GM18907 (cell line): Measurements from ENCODE around the gene MALRD1.

Source experiments
- ATAC-seq: cut with Tn5 transposase; IDR thresholded peaks from one replicate; pipeline ENCODE4 v1.9.1; 2021; ENCODE audit warnings: mild to moderate bottlenecking, moderate library complexity; ENCODE audit not compliant: unreplicated experiment

Gene MALRD1

GRCh38 chr10:19048489-19048888 lies at the start of gene MALRD1:
TSS of gene MALRD1 (plus strand) at chr10:19048801. CDS start at chr10:19048939, 138 bp downstream.
- ATAC-seq, result no peak

DNA sequence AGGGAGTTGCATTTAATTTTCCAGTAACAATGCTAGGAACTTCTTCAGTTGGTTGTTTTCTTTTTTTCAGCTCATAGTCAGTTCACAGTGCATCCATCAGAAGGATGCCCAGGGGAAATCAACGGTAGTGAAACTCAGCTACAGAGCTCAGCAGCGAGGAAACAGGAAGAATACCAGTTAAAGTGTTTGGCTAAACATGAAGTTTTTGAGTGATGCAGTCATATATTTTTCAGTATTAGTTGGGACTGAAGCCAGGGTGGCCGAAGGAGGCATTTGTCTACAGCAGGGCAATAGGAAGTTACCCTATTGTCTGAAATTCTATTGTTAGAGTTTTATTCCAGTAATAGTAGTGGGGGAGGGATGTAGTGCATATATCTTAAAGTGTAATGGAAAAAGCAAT lies 45.3 kb upstream of the MALRD1 start:
- ATAC-seq, result no peak

DNA sequence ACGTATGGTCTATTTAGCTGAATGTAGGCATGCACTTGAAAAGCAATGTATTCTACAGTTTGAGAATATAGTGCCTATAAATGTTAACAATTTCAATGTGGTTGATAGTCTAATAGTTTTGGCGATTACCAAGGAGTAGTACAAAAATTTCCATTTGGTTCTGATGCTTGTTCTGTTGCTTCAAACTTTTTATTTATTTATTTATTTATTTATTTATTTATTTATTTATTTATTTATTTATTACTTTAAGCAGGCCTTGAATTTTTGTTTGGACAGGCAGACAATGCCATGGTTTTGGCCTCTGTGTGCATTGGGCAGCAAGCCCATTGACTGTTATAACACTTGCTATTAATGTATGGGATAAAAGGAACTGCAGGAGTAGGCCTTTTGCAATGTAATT lies 36.5 kb upstream of the MALRD1 start:
- no peak for ATAC-seq

DNA sequence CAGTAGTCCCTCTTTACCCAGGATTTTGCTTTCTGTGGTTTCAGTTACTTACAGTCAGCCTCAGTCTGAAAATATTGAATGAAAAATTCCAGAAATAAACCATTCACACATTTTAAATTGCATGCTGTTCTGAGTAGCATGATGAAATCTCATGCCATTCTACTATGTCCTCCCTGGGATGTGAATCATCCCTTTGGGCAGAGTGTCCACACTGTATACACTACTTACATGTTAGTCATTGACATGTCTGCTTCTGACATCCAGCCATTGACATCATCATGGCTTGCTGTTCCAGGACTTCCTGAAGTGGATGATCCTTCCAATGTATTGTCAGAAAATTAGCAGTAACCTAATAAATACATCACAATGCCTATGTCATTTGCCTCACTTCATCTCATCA lies 34.6 kb upstream of the MALRD1 start:
- no peak for ATAC-seq

- ATAC-seq, result no peak
Measured at GRCh38 chr10:19014498-19014897, 34.1 kb upstream of the MALRD1 start.

DNA sequence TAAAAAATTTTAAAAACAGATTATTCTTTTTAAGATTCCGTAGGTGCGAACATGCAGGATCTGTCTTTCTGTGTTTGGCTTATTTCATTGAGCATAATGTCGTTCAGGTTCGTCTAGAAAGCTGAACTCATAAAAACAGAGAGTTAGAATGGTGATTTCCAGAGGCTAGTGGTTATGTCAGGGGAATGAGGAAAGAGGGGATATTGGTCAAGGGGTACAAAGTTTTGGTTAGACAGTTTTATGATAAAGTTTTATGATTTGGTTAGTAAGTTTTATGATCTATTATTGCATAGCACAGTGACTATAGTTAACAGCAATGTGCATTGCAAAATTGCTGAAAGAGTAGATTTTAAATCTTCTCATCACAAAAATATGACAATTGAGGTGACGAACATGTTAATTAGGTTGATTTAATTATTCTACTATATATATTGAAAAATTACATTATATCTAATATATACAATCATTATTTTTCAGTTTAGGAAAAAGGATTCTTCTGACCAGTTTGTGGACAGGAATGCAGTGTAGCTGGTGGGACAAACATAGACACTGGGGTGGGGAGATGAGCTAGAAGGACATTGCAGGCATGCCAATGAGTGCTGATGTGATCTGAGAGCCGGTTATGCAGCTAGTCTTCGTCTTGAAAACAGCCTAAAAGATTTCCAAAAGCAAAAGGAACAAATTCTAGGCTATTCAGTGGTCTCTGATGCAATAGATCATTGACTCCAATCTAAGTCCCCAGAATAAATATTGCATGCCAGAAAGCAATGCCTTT lies 31.3 kb upstream of the MALRD1 start:
- ATAC-seq, result no peak

- ATAC-seq, result no peak
Measured at GRCh38 chr10:19021162-19021561, 27.4 kb upstream of the MALRD1 start.

DNA sequence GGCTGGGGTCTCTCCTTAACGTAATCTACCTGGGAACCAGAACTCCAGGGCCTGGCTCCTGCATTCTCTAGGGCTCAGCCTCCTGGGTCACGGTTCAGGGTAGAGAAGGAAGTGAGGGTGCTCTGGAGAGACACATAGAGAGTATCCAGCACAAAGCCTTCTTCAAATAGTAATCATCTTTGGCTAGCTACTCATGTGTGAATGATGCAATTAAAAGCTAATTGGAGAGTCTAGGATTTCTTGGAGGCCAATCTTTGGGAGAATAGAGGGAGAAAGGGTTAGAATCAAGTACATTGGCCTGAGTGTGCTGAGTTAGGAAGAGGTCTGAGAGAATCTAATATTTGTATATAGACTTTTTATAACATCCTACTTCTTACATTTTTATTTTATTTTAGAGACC lies 24.0 kb upstream of the MALRD1 start:
- no peak for ATAC-seq

GRCh38 chr10:19031763-19032162 lies 16.8 kb upstream of the MALRD1 start:
- ATAC-seq, result no peak

GRCh38 chr10:19033741-19034140 lies 14.9 kb upstream of the MALRD1 start:
- no peak for ATAC-seq

- no peak for ATAC-seq
Measured at GRCh38 chr10:19041171-19041570, 7.4 kb upstream of the MALRD1 start.

- ATAC-seq, result no peak
Measured at GRCh38 chr10:19043431-19043830, 5.2 kb upstream of the MALRD1 start.

GRCh38 chr10:19046679-19047078 lies 1.9 kb upstream of the MALRD1 start:
- no peak for ATAC-seq

DNA sequence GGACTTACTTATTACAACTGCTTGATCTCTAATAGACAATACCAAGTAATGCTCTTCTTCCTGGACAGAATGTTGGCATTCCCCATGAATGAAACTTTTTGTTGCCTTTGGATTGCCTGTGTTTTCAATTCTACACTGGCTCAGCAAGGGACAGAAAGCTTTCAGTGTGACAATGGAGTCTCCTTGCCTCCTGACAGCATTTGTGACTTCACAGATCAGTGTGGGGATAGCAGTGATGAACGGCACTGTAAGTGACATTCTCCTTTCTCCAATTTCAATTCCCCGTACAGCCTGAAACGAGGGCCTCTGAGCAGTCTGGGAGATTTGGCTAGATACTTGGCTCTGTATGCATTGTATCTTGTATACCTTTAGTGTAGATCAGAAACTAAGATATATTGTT lies 290 bp downstream of the MALRD1 start:
- no peak for ATAC-seq

DNA sequence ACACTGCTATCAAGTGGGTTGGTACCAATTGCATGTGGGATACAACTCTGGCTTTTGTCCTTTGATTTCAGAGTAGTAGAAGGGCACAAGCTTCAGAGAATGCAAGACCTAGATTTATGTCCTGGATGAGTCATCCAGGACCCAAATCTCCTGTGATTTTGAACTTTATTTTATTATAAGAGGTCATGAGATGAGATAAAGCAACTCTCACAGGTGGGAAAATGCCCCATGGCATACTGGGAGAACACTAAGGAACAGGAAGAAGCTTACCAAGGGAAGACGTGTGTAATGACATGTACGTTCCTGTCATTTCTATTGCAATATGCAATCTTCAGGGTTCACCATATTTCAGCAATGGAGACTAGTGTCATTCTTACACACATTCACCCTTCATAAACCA lies 966 bp downstream of the MALRD1 start:
- no peak for ATAC-seq

DNA sequence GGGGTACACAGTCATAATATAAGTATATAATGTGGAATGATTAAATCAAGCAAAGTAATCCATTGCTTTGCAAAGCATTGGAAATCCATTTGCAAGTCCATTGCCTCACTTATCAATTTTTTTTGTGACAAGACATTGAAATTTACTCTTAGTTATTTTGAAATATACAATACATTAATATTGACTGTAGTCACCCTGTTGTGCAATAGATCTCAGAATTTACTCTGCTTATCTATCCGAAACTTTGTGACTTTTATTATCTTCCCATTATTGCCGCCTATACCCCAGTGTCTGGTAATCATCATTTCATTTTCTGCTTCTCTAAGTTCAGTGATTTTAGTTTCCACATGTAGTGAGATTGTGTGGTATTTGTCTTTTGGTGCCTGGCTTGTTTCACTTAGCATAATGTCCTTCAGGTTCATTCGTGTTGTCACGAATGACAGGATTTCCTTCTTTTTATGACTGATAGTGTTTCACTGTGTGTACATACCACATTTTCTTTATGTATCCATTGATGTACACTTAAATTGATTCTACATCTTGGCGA lies 5.8 kb downstream of the MALRD1 start:
- ATAC-seq, result no peak

DNA sequence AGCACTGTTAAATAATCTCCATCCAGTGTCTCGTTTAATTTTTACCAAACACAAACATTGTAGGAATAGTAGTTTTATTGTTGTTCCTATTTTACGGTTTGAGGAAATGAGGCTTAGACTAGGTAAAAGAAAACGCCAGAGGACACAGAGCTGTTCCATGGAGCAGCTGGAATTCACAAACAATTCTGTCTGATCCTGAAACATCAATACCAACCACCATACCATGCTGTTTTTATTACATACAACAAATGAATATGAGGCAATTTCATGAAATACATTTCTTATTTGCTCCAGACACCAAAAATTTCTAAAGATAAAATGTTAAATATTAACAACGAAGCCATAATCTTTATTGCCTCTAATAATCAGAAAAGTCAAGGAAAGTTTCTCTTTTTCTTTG lies 9.4 kb downstream of the MALRD1 start:
- no peak for ATAC-seq

DNA sequence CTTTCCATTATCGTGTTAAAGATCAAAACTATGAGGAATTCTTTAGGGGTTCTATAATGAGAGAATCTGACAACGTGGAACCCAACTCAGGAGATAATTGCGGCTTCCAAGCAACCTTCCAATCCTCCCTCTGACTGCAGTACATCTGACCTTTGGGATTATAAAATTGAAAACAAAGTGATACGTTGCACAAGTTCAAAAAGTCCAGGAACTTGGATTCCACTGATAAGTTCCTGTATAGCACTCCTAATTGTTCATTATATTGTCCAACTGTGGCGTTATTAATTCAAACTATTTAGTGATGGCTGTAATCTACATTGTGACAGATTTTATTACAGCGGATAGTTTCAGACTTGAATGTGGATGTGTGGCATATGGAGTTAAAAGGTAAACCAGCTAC lies 15.4 kb downstream of the MALRD1 start:
- ATAC-seq, result no peak

- no peak for ATAC-seq
Measured at GRCh38 chr10:19071946-19072345, 23.3 kb downstream of the MALRD1 start.

DNA sequence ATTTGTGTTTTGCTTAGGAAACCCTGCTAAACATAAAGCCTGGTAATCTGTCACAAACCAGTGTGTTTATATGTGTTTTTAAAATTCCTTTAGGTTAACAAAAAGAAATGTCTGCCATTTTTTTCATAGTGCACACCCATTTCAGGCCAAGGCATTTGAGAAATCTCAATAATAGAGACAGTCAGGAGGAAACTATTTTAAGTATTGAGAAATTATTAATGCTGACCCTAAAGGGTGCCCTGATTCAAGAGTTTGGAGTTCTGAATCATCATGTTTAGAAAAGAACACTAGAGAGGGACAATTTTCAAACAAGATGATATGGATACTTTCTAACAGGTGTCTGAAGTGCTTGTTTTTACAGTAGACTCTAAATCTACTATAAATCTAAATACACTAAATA lies 28.7 kb downstream of the MALRD1 start:
- ATAC-seq, result no peak

GRCh38 chr10:19096501-19097073 lies 48.0 kb downstream of the MALRD1 start:
- no peak for ATAC-seq

DNA sequence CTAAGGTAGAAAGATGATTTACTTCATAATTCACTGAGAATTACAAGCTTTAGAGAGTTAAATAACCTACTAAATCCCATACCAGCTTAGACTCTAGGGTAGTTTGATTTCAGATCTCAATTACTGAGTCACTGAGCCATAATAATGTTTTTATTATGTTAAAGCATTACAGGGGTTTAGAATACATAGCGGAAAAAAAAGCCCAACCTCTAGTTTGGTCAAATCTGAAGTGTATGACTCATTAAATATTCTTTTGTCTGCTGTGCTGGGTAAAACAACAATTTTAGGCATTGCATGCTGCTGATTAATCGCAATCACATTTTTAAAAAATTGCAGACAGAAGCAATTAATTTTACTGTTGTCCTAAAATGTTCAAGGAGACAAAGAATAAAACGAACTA lies 48.5 kb downstream of the MALRD1 start:
- ATAC-seq, result no peak

GRCh38 chr10:19098803-19099202 lies 50.2 kb downstream of the MALRD1 start:
- ATAC-seq, result no peak
